ENCODE measurements around the gene HAO2. TPM values are rescaled to one million over a fixed set of nuclear protein-coding genes. Genes with fewer than 3 reads are reported as not detected.

Gene HAO2
- total RNA-seq, 2 donors from 2014 or later, result not detected

- DNase-seq (no peak), ATAC-seq (replicated peaks in 1 of 2) (no peak)
- Mint-ChIP-seq H3K36me3 (ENCODE audit: insufficient read depth in 2 of 2) (no peaks in the 10 kb centered on the region), H3K9me3 (peaks cover 0 to 1% of the 10 kb centered on the region in 2 donors), H3K4me1 (ENCODE audit: low read depth) (no peaks in the 10 kb centered on the region), H3K27me3 (ENCODE audit: low read depth) (peaks cover 7% of the 10 kb centered on the region), H3K27ac (no peak overlapping the region), H3K4me3 (no peak overlapping the region)
Observed at GRCh38 chr1:119397986-119398385, 29.4 kb downstream of the HAO2 start.

GRCh38 chr1:119404736-119405135 lies 36.2 kb downstream of the HAO2 start:
- no peaks in the 10 kb centered on the region for H3K36me3 Mint-ChIP-seq (ENCODE audit: insufficient read depth in 2 of 2)
- no peaks in the 10 kb centered on the region for H3K4me1 Mint-ChIP-seq (ENCODE audit: low read depth)
- no peak overlapping the region for H3K27ac Mint-ChIP-seq
- ATAC-seq (replicated peaks in 1 of 2) (no peak), DNase-seq (no peak)
- H3K9me3 Mint-ChIP-seq, result peaks cover 6 to 7% of the 10 kb centered on the region in 2 donors
- no peak overlapping the region for H3K4me3 Mint-ChIP-seq
- H3K27me3 Mint-ChIP-seq (ENCODE audit: low read depth), result peaks cover 14% of the 10 kb centered on the region

- Mint-ChIP-seq H3K27ac (no peak overlapping the region), H3K27me3 (ENCODE audit: low read depth) (no peaks in the 10 kb centered on the region), H3K36me3 (ENCODE audit: insufficient read depth in 2 of 2) (no peaks in the 10 kb centered on the region), H3K9me3 (peaks cover 3 to 4% of the 10 kb centered on the region in 2 donors), H3K4me1 (ENCODE audit: low read depth) (no peaks in the 10 kb centered on the region), H3K4me3 (no peak overlapping the region)
- DNase-seq, result no peak
- ATAC-seq (replicated peaks in 1 of 2), result no peak
Observed at GRCh38 chr1:119409731-119410130, 41.1 kb downstream of the HAO2 start.

- no peak overlapping the region for H3K4me3 Mint-ChIP-seq
- peaks cover 3% of the 10 kb centered on the region for H3K27me3 Mint-ChIP-seq (ENCODE audit: low read depth)
- DNase-seq (no peak), ATAC-seq (replicated peaks in 1 of 2) (no peak)
- no peaks in the 10 kb centered on the region for H3K4me1 Mint-ChIP-seq (ENCODE audit: low read depth)
- peaks cover 3 to 4% of the 10 kb centered on the region in 2 donors for H3K9me3 Mint-ChIP-seq
- no peak overlapping the region for H3K27ac Mint-ChIP-seq
- H3K36me3 Mint-ChIP-seq (ENCODE audit: insufficient read depth in 2 of 2), result no peaks in the 10 kb centered on the region
Observed at GRCh38 chr1:119410961-119411360, 42.4 kb downstream of the HAO2 start.

- Mint-ChIP-seq H3K4me1 (ENCODE audit: low read depth) (no peaks in the 10 kb centered on the region), H3K4me3 (no peak within 1 kb of the TSS), H3K36me3 (ENCODE audit: insufficient read depth in 2 of 2) (no peaks in the 10 kb centered on the region), H3K9me3 (no peaks in the 10 kb centered on the region), H3K27me3 (ENCODE audit: low read depth) (peaks cover 6% of the 10 kb centered on the region), H3K27ac (no peak within 1 kb of the TSS)
- DNase-seq (no peak), ATAC-seq (replicated peaks in 1 of 2) (no peak)
Observed at GRCh38 chr1:119414950-119415349, 46.4 kb downstream of the HAO2 start, which contains the start of gene HSD3B2. HSD3B2 (plus strand) TSS chr1:119415150; CDS start chr1:119415420, 270 bp downstream.

GRCh38 chr1:119416006-119416640 lies 47.5 kb downstream of the HAO2 start:
- H3K36me3 Mint-ChIP-seq (ENCODE audit: insufficient read depth in 2 of 2), result no peaks in the 10 kb centered on the region
- H3K9me3 Mint-ChIP-seq, result no peaks in the 10 kb centered on the region

GRCh38 chr1:119419109-119419508 lies 50.5 kb downstream of the HAO2 start:
- no peaks in the 10 kb centered on the region for H3K36me3 Mint-ChIP-seq (ENCODE audit: insufficient read depth in 2 of 2)
- H3K9me3 Mint-ChIP-seq, result no peaks in the 10 kb centered on the region
- H3K4me1 Mint-ChIP-seq (ENCODE audit: low read depth), result no peaks in the 10 kb centered on the region
- DNase-seq (no peak), ATAC-seq (replicated peaks in 1 of 2) (no peak)
- H3K4me3 Mint-ChIP-seq, result no peak overlapping the region
- peaks cover 6% of the 10 kb centered on the region for H3K27me3 Mint-ChIP-seq (ENCODE audit: low read depth)
- H3K27ac Mint-ChIP-seq, result no peak overlapping the region

More at GRCh38 chr1:119416006-119416640, 47.5 kb downstream of the HAO2 start:
- Mint-ChIP-seq H3K27me3 (ENCODE audit: low read depth) (peaks cover 6% of the 10 kb centered on the region), H3K4me3 (no peak overlapping the region), H3K4me1 (ENCODE audit: low read depth) (no peaks in the 10 kb centered on the region), H3K27ac (no peak overlapping the region)
- no peak for DNase-seq
- no peak for ATAC-seq (replicated peaks in 1 of 2)

GRCh38 chr1:119420638-119421037 lies 52.1 kb downstream of the HAO2 start:
- peaks cover 5% of the 10 kb centered on the region for H3K27me3 Mint-ChIP-seq (ENCODE audit: low read depth)
- H3K4me1 Mint-ChIP-seq (ENCODE audit: low read depth), result no peaks in the 10 kb centered on the region
- no peak for DNase-seq
- ATAC-seq (replicated peaks in 1 of 2), result no peak
- H3K36me3 Mint-ChIP-seq (ENCODE audit: insufficient read depth in 2 of 2), result no peaks in the 10 kb centered on the region
- no peak overlapping the region for H3K4me3 Mint-ChIP-seq
- H3K9me3 Mint-ChIP-seq, result no peaks in the 10 kb centered on the region
- H3K27ac Mint-ChIP-seq, result no peak overlapping the region

GRCh38 chr1:119422631-119423030 lies 54.0 kb downstream of the HAO2 start:
- no peak for DNase-seq
- ATAC-seq (replicated peaks in 1 of 2), result peak in 1 of 2 donors; percentile 11
- Mint-ChIP-seq H3K27ac (no peak overlapping the region), H3K4me1 (ENCODE audit: low read depth) (no peaks in the 10 kb centered on the region), H3K27me3 (ENCODE audit: low read depth) (no peaks in the 10 kb centered on the region), H3K4me3 (no peak overlapping the region), H3K36me3 (ENCODE audit: insufficient read depth in 2 of 2) (no peaks in the 10 kb centered on the region), H3K9me3 (peaks cover 0 to 1% of the 10 kb centered on the region in 2 donors)

GRCh38 chr1:119428991-119429390 lies 60.4 kb downstream of the HAO2 start:
- no peak for ATAC-seq (replicated peaks in 1 of 2)
- H3K27me3 Mint-ChIP-seq (ENCODE audit: low read depth), result peaks cover 24% of the 10 kb centered on the region
- H3K27ac Mint-ChIP-seq, result no peak overlapping the region
- H3K9me3 Mint-ChIP-seq, result peaks cover 0 to 1% of the 10 kb centered on the region in 2 donors
- H3K4me3 Mint-ChIP-seq, result no peak overlapping the region
- H3K4me1 Mint-ChIP-seq (ENCODE audit: low read depth), result no peaks in the 10 kb centered on the region
- DNase-seq, result no peak
- no peaks in the 10 kb centered on the region for H3K36me3 Mint-ChIP-seq (ENCODE audit: insufficient read depth in 2 of 2)

GRCh38 chr1:119429687-119430086 lies 61.1 kb downstream of the HAO2 start:
- H3K27me3 Mint-ChIP-seq (ENCODE audit: low read depth), result peaks cover 24% of the 10 kb centered on the region
- no peaks in the 10 kb centered on the region for H3K4me1 Mint-ChIP-seq (ENCODE audit: low read depth)
- DNase-seq (no peak), ATAC-seq (replicated peaks in 1 of 2) (no peak)
- H3K9me3 Mint-ChIP-seq, result peaks cover 0 to 1% of the 10 kb centered on the region in 2 donors
- no peak overlapping the region for H3K4me3 Mint-ChIP-seq
- H3K27ac Mint-ChIP-seq, result no peak overlapping the region
- no peaks in the 10 kb centered on the region for H3K36me3 Mint-ChIP-seq (ENCODE audit: insufficient read depth in 2 of 2)

- no peak overlapping the region for H3K4me3 Mint-ChIP-seq
- DNase-seq (no peak), ATAC-seq (replicated peaks in 1 of 2) (no peak)
- H3K27me3 Mint-ChIP-seq (ENCODE audit: low read depth), result peaks cover 24% of the 10 kb centered on the region
- peaks cover 0 to 1% of the 10 kb centered on the region in 2 donors for H3K9me3 Mint-ChIP-seq
- H3K4me1 Mint-ChIP-seq (ENCODE audit: low read depth), result no peaks in the 10 kb centered on the region
- H3K36me3 Mint-ChIP-seq (ENCODE audit: insufficient read depth in 2 of 2), result no peaks in the 10 kb centered on the region
- H3K27ac Mint-ChIP-seq, result no peak overlapping the region
Observed at GRCh38 chr1:119430486-119430885, 61.9 kb downstream of the HAO2 start.

GRCh38 chr1:119431836-119432235 lies 63.3 kb downstream of the HAO2 start:
- DNase-seq (no peak), ATAC-seq (replicated peaks in 1 of 2) (no peak)
- no peaks in the 10 kb centered on the region for H3K4me1 Mint-ChIP-seq (ENCODE audit: low read depth)
- H3K9me3 Mint-ChIP-seq, result no peaks in the 10 kb centered on the region
- H3K27me3 Mint-ChIP-seq (ENCODE audit: low read depth), result peaks cover 24% of the 10 kb centered on the region
- H3K27ac Mint-ChIP-seq, result no peak overlapping the region
- no peak overlapping the region for H3K4me3 Mint-ChIP-seq
- no peaks in the 10 kb centered on the region for H3K36me3 Mint-ChIP-seq (ENCODE audit: insufficient read depth in 2 of 2)

- ATAC-seq (replicated peaks in 1 of 2), result no peak
- H3K4me1 Mint-ChIP-seq (ENCODE audit: low read depth), result no peaks in the 10 kb centered on the region
- H3K36me3 Mint-ChIP-seq (ENCODE audit: insufficient read depth in 2 of 2), result no peaks in the 10 kb centered on the region
- H3K27ac Mint-ChIP-seq, result no peak overlapping the region
- DNase-seq, result no peak
- H3K9me3 Mint-ChIP-seq, result no peaks in the 10 kb centered on the region
- H3K27me3 Mint-ChIP-seq (ENCODE audit: low read depth), result peaks cover 24% of the 10 kb centered on the region
- H3K4me3 Mint-ChIP-seq, result no peak overlapping the region
Observed at GRCh38 chr1:119435052-119435451, 66.5 kb downstream of the HAO2 start.

Data from activated T-cell treated with anti-CD3 and anti-CD28 coated beads, Interleukin-2, amount 50 U/mL, for 72 hours (primary cell).